ENCODE data around the gene LRRC71.

LRRC71 gene

DNA sequence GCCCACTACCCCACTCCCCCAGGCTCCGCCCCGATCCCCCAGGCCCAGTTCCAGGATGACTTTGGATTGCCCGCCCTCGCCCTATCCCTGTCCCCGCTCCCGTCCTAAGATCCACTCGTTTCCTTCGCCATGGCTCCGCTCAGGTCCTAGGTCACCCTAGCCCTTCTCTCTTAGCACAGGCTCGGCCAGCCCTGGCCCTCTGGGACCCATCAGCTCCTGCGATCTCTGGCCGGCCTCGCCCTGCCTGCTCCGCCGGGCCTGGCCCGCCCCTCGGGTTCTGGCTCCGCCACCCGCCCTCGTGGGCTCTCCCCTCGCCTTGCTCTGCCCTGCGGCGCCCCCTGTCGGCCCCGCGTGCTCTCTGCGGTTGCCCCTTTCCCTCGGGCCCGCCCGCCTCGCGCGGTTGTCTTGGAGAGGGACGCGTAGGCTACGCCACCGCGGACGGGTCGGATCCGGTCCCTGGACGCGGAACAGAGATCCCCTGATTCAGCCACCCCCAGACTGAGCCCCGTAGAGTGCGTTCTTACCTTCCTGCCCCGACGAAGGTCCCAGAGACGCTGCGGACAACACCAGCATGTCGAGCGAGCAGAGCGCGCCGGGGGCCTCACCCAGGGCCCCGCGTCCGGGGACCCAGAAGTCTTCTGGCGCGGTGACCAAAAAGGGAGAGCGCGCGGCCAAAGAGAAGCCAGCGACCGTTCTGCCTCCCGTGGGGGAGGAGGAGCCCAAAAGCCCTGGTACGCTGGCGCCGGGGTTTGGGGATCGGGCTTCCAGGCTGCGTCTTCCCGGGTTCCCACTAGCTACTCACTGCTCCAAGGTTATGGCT lies at the start of gene LRRC71:
TSS of gene LRRC71 (plus strand) at position 400 of the 820 bp plus-strand sequence. CDS start at position 572, 172 bp downstream.
- peak; percentile 76 for DNase-seq

DNA sequence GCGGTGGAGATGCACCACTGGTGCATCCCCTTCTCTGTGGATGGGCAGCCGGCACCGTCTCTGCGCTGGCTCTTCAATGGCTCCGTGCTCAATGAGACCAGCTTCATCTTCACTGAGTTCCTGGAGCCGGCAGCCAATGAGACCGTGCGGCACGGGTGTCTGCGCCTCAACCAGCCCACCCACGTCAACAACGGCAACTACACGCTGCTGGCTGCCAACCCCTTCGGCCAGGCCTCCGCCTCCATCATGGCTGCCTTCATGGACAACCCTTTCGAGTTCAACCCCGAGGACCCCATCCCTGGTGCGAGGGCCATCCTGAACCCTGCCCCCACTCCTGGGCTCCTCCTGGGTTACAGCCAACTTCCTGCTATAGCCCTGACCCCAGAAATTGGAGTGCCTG lies 46.8 kb upstream of the LRRC71 start:
- DNase-seq, result no peak

DNA sequence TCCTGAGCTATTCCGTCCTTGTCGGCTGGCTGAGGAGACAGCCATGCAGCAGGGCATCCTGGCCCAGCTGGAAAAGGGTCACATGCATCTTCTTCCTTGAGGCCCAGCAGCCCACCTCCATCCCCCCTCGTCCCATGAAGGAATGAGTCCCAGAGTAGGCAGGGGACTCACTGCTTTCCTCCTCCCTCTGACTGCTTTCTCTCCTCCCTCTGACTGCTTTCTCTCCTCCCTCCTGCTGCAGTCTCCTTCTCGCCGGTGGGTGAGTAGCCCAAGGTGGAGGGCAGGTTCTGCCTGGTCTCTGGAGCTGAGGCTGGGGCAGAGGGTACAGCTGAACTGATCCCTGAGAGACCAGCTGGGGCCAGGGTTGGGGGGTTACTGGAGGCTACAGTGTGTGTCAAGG lies 46.3 kb upstream of the LRRC71 start:
- DNase-seq, result no peak

DNA sequence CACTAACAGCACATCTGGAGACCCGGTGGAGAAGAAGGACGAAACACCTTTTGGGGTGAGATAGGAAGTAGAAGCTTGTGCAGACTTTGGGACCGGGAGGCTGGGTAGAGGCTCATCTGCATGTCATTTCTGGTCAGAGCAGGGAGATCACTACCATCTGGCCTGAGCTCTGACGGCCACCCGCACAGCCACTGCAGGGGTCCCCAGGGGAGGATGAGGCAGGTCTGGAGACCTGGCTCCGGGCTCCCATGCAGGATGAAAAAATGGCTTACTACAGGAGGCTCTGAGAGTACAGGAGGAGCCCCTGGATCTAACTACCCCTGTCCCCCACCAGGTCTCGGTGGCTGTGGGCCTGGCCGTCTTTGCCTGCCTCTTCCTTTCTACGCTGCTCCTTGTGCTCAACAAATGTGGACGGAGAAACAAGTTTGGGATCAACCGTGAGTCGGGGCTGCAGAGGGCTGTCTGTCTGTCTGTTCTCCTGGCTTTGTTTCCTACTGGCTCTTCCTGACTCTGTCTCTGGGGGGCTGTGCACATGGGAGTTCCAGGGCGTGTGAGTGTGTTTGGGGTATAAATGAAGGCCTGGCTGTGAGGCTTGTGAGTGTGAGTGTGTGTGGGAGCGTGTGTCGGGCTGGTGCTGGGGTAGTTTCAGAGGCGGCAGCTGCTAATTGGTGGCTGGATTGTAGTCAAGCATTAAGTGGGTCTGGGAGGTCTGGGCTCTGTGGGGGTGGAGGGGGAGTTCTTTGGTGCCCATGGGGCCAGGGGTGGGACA lies 45.7 kb upstream of the LRRC71 start:
- DNase-seq, result no peak

DNA sequence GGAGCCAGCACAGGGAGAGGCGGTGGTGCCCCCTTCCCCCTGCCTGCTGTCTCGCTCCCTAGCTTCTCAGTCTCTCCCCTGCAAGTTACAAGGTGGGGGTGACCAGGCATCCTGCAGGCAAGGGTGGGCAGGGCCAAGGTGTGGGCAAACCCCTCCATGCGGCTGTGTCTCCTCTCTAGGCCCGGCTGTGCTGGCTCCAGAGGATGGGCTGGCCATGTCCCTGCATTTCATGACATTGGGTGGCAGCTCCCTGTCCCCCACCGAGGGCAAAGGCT lies 45.2 kb upstream of the LRRC71 start:
- DNase-seq, result no peak

DNA sequence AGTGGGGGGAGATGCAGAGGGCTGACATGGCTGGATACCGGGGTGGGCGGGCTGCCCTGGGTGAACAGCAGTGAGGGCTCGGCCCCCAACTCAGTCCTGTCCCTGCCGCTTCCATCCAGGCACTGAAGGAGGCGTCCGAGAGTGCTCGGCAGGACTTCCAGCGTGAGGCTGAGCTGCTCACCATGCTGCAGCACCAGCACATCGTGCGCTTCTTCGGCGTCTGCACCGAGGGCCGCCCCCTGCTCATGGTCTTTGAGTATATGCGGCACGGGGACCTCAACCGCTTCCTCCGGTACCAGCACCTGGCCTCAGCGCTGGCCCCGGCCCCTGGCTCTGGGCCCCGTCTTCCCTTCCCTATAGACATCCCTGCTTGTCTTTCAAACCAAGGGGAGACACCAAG lies 44.2 kb upstream of the LRRC71 start:
- DNase-seq, result no peak

DNA sequence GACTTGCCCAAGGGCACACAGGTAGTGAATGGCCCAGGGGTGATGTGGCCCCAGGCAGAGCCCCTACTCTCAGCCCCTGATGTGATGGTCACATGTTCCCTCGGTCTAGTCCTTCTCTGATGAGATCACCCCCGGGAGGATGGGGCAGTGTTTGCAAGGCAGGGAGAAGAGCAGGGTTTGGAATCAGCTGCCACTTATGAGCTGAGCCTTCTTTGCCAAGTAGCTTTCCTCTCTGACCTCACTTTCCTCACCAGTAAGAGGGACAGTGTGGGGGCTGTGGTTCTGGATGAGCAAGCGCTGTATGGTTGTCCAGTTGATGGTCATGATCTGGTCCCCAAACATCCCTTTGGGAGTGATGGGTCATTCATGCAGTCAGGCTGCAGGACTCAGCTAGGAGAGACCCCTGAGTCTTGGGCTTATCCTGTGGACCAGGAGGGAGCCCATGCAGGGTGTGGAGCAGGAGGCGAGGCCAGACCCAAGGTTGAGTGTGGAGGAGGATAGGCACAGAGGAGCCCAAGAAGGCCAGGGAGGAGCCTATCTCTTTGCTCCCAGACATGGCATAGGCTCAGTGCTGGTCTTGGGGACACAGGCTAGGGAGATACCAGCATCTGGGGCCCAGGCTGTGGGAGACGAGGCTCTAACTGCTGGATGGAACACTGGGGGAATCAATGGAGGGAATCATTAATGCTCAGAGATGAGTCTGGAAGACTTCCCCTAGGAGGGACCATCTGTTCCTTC lies 42.8 kb upstream of the LRRC71 start:
- no peak for DNase-seq

DNA sequence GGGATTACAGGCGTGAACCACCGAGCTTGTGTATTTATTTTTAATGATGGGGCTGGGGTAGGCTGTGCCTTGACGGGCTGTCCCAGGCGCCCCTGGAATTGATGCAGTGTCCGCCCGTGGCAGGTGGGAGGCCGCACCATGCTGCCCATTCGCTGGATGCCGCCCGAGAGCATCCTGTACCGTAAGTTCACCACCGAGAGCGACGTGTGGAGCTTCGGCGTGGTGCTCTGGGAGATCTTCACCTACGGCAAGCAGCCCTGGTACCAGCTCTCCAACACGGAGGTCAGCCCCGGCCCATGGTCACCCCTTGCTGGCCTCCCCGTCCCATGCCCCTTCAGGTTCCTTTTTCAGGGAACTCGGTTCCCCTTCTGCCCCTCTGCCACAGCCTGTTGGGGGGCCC lies 40.6 kb upstream of the LRRC71 start:
- no peak for DNase-seq

DNA sequence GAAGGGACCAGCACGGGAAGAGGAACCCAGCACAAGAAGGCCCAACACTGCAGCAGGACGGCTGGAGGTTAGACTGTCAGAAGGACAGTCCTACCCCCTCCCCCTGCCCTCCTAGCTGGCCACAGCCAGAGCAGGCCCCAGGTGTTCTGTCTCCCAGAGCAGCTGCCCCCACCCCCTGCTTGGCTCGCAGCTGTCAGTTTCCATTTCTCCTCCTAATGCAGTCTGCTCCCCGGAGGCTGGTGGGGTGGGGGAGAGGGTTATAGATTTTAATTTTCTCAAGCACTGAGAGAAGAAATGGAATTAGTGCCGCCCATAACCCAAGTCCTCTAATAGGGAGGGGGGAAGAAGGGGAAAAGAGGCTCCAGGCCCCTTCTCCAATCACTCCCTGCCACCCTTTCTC lies 40.0 kb upstream of the LRRC71 start:
- DNase-seq, result no peak

DNA sequence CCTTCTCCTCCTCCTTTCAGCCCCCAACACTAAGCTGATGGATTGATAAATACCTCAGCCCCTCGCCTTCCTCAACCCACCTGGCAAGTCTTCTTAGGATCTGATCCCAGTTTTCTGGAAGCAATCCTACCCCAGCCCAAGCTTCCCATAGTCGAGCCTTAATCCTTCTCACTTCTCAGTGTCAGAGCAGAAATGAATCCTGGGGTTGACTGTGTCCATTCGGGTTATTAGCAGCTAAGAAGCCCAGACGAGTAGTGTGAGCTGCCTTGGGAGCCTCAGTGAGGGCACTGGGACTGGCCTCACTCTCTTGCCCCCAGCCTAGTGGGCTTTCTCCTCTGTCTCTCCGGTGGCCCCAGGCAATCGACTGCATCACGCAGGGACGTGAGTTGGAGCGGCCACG lies 39.3 kb upstream of the LRRC71 start:
- DNase-seq, result no peak

DNA sequence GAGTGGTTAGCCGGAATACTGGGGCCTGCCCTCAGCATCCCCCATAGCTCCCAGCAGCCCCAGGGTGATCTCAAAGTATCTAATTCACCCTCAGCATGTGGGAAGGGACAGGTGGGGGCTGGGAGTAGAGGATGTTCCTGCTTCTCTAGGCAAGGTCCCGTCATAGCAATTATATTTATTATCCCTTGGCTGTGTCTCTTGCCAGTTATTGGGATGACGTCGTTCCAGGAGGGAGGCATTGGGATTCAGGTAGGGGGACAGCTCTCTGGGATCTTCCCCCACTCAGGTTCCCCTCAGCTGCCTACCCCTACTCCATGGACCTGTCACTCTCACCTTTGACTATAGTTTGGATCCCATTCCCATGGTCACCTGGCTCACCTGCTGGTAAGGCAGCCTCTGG lies 38.8 kb upstream of the LRRC71 start:
- no peak for DNase-seq

DNA sequence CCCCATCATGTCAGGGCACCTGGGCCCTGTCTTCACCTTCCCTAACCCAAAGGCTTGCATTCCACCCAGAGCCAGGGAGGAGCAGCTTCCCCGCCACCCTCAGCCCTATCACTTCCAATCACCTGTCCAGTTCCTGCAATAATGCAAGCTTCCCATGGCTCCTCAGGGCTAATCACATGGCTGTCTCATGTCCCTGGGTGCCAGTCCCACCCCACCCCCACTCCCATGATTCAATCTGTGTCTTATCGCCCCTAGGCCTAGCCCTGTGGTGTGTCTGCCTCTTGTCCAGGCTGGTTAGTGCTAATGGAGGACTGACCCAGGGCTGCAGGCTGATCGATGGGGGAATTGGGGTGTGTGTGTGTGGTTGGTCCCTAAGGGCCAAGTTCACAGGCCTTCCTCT lies 37.9 kb upstream of the LRRC71 start:
- no peak for DNase-seq

DNA sequence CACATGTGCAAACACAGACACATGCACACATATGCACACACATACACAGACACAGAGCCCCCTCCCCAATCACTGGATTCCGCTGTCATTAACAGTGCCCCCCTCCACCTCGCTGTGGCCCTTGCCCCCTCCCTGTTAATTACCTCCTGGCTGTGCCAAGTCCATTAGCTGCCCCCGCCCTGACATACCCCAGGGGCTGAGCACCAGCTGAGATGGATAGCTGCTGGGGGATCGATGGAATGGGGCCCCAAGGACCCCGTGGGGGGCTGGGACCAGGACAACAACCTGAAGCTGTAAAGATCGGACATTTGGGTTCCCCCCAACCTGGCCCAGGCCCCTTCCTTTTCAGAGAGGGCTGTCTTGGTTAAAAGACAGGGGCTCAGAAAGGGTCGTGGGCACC lies 36.5 kb upstream of the LRRC71 start:
- DNase-seq, result no peak

DNA sequence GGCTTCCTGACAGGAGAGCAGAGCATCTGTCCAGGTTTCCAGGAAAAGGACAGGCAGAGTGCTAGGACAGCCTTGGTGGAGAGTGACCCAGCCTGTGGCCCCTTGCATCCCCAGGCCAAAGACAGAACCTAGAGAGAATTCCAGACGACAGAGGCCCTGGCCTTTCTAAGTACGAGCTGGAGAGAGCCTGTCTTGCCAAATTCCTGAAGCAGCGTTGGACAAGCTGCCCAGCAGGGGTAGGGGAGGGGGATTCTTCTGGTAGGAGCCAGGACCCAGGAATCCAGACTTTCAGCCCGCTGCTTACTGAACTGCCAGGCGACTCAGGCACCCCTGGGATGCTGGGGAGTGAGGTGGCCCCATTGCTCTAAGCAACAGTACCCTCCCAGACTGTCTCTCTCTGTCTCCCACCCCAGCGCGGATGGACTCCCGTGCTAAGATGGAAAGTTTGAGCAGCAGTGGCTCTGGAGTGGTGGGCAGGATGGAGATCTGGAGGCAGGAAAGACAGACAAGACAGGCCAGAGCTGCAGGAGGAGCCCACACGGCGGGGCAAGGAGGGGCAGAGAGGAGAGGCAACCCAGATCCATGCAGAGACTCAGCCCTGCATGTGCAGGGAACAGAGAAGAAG lies 35.8 kb upstream of the LRRC71 start:
- no peak for DNase-seq

DNA sequence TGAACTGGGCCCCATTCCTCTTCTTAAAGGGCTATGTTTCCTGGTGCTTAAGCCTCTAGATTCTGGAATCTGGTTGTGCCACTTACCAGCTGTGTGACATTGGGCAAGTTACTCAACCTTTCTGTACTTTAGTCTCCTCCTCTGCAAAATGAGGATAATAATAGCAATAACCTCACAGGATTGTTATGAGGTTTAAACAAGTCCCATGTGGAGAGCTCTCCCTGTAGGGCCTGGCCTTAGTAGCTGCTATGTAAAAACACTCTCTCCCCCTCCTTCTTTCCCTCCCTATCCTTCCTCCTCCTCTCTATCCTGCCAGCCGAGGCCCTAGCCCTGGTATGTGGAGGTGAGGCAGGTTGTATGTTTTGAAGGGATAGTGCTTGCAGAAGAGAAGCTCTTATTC lies 35.1 kb upstream of the LRRC71 start:
- no peak for DNase-seq

DNA sequence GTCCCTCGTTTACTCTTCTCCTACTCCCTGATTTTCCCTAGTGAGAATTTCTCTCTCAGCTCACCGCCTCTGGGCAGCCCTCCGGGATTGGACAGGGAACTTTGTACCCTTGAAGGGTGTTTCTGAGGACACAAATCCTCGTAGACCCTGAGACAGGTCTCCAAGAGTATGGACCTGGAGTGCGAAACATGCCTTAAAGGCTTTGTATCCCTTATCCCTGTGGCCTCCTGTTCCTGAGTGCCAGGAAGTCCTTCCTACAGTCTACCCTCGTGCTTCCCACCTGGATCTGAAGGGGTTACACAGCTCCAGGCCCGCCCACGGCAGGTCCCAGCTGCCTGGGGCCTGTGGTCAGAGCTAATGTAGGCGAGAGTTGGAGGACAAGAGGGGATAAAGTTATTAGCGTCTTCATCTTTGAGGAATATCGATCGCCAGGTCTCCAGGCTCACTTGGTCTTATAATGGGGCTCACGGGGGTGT lies 34.5 kb upstream of the LRRC71 start:
- DNase-seq, result no peak

DNA sequence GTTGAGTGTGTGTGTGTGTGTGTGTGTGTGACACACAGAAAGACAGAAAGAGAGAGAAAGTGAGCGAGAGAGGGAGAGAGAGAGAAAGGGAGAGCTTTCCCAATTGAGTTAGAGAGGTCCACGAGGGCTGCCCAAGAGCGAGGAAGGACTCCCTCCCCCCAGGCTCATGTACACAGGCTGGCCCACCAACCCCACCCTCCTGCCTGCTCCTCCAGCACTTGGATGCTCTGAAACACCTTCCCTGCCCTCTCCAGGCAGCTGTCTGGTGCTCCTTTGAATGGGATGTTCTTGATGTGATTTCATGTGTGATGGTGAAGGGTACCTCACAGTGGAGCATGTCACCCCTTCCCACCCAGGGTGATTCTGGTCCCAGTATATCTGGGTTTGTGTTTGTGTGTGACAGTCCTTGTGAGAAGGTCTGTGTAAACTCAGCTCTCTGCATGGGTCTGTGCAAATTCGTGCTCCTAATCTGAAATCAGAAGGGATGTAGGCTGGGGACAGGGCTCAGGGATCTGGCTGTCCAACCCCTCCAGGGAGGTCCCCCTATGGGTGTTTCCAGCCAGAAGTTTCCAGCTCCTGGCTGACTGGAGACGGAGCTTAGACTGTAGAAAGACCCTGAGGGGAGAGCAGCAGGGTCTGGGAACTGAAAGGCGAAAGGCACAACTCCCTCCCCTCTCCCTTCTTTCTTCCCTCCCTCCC lies 33.7 kb upstream of the LRRC71 start:
- no peak for DNase-seq

DNA sequence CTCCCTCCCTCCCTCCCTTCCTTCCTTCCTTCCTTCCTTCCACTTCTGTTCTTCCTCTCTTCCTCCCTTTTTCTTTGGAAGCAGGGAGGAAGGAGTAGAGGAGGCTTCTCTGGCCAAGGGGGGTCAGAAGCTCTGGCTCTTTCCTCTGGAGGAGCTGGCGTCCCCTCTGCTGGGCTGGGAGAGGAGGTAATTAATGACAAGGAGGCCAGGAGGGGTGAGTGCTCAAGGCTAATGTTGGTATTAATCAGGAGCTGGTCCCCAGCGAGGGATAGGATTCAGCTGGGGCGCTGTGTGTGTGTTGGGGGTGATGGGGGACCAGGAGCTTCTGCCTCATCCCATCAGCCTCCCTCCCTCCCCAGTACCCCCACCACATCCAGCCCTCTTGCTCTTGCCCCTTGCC lies 33.1 kb upstream of the LRRC71 start:
- no peak for DNase-seq

DNA sequence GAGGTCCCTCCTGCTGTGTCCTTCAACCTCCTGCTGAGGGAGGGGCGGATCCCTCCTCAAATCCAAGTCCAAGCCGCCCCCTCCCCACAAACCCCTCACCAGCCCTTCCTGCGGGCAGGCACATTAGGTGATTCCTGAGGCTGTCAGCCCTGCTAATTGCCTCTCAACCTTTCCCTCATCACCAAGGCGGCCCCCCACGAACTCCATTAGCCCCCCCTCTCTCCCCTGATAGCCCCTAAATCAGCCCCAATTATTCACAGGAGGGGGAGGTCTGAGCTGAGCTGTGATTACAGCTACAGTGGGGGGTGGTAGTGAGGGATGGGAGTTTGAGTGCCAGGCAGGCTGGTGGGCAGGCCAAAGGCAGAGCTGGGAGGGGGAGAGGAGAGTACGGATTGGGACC lies 32.7 kb upstream of the LRRC71 start:
- DNase-seq, result no peak

DNA sequence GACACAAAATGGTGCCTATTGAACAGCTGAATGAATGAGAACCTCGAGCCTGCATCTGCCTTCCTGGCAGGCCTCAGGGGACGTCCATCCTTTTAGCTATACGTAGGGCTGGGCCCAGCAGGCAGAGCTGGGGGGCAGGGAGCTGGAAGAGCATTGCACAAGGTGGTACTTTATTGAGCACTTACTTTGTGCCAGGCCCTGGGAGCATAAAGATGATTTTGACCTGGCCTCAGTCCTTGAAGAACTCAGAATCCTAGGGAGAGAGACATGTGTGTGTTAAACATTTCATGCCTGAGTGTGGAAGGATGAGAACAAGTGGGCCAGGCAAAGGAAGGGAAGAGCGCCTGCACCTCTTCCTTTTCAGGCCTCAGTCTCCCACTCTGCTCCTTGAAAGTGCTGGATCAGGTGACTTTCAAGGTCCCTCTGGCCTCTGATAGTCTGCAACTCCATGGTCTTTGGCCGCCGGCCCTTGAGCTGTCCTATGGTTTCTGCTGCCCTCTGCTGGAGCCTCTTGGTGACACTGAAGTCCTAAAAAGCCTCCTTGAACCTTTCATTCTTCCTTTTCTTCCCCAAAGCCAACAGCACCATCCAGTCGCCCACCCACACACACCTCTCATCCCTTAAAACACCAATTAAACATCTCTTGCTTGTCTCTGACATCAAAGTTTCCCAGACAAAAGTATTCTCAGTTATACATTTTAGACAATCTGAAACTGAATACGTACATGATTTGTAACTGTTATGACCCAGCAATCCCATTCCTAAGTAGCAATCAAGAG lies 30.4 kb upstream of the LRRC71 start:
- peak; percentile 78 for DNase-seq

DNA sequence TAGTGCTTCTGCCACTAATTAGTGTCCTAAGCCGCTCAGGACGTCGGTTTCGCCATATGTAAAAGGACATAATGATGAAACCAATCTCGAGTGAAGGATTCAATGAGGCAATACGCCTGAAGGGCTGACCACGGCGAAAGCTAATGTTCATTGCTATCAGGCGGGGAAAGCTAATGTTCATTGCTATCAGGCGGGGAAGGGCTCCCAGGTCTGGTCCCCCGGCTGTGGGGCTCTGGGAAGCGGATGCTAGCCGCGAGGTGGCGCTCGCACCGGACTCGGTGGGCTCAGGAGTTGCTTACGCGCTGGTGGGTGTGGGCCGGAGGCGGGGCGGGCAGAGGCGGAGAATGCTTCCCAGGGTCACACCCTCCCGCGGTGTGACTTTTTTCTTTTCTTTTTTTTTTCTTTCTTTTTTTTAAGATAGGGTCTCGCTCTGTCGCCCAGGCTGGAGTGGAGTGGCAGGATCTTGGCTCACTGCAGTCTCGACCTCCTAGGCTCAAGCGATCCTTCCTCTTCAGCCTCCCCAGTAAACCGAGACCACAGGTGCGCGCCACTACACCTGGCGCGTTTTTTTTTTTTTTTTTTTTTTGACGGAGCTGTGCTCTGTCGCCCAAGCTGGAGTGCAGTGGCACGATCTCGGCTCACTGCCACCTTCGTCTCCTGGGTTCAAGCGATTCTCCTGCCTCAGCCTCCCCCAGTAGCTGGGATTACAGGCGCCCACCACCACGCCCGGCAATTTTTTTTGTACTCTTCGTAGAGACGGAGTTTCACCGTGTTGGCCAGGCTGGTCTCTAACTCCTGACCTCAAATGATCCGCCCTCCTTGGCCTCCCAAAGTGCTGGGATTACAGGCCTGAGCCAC lies 28.0 kb upstream of the LRRC71 start:
- peak; percentile 70 for DNase-seq
